Stimulated activated CD4-positive, alpha-beta T cell treated with anti-CD3 and anti-CD28 coated beads, Interleukin-4, amount 100 ng/mL, for 24 hours (primary cell): ENCODE measurements around the gene MRNIP.
A peak's percentile ranks its signal among the peaks of the same experiment; 100 is the strongest.

ENCODE experiments used
- DNase-seq: peaks from one replicate; pipeline ENCODE4 v3.0.0-alpha.2; 2020

The MRNIP gene, protein sequence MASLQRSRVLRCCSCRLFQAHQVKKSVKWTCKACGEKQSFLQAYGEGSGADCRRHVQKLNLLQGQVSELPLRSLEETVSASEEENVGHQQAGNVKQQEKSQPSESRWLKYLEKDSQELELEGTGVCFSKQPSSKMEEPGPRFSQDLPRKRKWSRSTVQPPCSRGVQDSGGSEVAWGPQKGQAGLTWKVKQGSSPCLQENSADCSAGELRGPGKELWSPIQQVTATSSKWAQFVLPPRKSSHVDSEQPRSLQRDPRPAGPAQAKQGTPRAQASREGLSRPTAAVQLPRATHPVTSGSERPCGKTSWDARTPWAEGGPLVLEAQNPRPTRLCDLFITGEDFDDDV

DNA sequence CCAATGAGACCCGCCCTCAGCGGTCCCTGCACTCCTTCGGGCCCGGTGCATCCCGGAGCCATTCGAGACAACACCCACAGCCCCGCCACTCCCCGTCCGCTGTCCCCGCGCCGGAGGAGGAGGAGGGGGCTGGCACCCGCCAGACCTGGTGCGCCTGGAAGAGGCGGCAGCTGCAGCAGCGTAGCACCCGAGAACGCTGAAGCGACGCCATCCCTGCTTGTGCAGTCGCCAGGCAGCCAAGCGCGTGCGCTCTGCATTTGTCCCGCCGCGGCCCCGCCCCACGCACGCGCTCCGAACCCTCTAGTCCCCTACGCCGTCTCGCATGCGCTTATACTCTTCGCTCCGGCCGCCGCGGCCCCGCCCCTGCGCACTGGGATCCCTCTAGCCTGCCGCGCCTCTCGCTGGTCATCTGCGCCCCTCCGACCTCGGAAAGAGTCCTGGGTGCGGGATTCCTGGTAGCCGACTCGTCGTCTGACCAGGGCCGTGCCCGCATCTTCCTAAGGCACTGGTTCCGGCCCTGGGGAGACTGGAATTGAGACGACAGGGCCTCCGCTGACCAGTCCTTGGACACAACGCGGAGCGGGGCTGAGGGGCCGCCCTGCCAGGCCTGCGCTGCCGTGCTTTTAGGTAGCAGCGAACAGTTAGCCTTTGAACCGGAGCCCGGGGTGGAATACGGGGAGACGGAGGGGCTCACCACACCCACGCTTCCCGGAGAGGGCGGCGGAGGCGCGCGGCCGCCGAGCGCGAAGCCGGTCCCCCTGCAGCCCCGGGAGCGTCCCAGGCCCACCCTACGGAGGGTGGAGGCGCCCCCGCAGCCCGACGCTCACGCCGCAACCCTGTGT, at the start of gene MRNIP:
TSS of gene MRNIP (minus strand) at position 232 of the 842 bp plus-strand sequence. CDS start at position 211, 21 bp downstream.
- peak; percentile 92 for DNase-seq

DNA sequence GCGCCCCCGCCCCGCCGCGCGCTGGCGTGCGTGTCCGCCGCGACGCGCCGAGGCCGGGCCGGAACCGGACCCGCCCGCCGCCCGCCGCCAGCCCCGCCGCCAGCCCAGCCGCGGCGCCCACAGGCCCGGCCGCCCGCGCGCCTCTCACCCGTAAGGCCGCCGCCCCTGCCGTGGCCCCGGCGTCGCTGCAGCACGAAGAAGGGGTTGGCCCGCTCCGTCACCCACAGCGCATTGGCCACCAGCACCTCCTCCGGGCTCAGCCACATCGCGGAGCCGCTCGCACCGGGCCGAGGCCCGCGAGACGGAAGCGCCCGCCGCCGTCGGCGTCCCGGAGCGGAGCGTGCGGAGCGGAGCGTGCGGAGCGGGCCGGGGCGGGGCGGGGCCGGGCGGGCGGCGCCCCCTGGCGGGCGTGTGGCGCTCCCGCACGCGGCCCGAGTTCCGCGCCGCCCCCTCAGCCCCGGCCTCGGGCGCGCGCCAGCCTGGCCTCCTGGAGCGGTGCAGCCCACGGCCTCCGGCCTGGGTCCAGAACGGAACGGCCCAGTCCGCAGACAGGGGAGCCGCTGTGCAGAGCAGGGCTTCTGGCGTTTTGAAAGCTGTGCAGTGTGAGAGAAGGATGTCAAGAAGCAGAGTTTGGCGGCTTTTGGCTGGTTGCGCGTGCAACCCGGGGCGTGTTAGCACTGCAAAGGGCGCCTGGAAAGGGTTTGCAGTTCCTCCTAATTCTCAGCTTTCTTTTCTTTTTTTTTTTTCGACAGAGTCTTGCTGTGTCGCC, 49.1 kb upstream of the MRNIP start, which contains the start of gene TBC1D9B:
TSS of gene TBC1D9B (minus strand) at position 342 of the 769 bp plus-strand sequence. CDS start at position 266, 76 bp downstream.
- peak; percentile 67 for DNase-seq

DNA sequence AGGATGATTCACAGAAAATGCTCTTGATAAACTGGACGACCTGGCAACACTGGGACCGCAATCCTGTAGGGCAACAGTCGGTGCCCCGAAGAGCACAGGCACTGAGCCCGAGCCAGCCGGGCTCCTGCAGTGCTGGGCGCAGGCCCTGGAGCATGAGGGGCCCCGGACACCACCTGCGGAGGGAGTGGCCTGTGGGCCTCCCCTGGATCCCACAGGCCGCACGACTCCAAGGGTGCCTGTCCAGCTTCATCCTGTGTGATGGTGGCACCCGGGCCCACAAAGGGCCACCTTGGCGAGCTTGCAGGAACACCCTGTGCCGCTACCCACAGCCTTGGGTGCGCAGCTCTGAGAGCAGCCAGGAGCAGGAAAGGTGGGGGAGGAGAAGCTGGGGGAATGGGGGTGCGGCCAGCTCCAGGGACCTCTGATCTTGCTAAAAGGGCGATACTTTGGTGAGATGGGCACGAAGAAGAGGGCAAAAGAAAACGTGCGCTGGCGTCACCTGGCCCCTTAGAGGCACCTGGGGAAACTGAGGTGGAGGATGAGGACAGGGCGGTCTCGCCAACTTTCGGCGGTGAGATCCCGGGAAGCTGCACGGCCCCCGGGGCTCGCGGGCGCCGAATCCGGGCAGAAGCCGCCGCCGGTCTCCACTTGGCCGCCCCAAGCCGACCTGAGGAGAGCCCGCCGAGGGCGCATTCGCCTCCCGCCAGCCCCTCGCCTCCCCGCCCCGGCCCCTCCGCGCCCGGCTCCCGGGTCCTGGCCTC, 48.4 kb upstream of the MRNIP start:
- DNase-seq: peak; percentile 20

DNA sequence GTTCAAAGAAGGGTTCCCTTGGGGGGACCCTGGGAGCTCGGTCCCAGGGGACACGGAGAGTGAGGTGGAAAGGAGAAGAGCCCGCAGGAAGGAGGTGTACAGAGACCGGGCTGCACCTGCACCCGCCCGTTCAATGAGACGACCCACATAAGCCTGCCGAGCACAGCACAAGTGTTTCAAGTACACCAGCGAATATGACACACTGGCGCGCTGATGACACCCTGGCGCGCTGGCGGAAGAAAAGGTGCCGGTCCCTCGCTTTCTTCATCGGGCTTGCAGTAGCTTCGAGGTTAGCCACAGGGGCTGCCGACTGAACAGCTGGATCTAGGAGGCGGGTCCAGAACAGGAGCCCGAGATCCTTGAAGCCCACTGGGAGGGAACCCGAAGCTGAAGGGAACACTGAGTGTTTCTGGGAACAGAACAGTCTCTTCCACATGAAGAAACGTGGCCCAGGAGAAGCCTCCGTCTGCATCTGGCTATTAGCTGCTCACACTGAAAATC, 47.7 kb upstream of the MRNIP start:
- no peak for DNase-seq

DNA sequence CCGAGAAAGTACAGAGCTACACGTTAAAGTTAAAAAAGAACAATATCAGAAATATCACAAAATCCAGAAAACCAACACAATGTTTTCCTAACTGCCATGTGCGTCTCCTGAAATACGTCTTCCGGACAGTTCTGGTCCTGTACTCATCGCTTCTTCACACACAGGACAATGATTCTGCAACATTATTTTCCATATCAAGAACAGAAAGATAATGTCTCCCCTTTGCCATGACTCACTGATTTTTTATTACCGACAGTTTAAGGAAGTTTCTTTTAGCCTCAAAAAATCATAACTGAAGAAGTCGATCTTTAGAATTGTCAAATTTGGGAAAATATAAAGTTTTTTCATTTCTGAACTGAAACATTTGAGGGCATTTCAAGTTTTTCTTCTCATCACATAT, 46.5 kb upstream of the MRNIP start:
- no peak for DNase-seq

DNA sequence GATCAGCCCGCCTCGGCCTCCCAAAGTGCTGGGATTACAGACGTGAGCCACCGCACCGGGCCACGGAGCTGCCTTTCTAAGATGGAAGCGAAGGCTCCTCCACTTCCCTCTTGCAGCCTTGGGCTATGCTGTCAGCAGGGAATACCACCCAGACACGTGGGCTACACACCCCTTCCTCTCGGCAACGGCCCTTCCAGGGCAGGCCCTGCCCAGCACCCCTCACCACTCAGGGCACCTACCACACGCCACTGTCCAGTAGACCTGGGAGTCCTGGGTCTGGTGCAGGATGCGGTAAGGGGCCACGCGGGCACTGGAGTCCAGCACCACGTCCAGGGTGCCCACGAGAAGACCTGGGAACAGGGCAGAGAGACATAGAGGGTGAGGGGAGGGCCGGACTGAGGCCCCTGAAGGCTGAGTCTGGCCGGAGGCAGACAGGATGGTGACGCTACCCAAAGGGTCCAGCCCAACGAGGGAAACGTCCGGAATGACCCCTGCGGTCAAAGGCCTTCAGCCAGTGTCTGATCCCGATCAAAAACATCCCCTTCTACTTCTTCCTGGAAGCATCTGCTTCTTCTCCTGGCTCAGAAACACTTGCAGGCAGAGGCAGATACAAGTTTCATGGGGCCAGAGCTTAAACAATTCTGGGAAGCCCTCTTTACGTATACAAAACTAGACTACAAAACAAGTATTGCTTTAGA, 46.0 kb upstream of the MRNIP start:
- DNase-seq: no peak

DNA sequence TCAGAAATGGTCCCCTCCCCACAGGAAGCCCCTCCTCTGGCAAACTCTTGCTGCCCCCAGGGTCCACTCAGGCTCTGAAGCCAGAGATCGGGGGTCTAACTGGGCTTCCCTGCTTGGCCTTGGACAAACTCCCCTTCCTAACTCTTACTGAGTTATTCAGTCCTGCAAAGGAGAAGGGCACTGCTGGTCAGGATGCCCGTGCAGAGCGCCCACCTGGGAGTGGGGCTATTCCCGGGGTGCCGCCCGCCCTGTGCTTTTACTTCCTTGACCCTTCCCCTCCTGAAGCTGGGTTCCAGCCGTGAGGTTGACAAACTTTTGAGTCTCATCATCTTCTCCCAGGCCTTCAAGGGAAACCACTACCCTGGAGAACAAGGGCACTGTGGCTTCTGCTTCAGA, 44.1 kb upstream of the MRNIP start:
- DNase-seq: no peak

DNA sequence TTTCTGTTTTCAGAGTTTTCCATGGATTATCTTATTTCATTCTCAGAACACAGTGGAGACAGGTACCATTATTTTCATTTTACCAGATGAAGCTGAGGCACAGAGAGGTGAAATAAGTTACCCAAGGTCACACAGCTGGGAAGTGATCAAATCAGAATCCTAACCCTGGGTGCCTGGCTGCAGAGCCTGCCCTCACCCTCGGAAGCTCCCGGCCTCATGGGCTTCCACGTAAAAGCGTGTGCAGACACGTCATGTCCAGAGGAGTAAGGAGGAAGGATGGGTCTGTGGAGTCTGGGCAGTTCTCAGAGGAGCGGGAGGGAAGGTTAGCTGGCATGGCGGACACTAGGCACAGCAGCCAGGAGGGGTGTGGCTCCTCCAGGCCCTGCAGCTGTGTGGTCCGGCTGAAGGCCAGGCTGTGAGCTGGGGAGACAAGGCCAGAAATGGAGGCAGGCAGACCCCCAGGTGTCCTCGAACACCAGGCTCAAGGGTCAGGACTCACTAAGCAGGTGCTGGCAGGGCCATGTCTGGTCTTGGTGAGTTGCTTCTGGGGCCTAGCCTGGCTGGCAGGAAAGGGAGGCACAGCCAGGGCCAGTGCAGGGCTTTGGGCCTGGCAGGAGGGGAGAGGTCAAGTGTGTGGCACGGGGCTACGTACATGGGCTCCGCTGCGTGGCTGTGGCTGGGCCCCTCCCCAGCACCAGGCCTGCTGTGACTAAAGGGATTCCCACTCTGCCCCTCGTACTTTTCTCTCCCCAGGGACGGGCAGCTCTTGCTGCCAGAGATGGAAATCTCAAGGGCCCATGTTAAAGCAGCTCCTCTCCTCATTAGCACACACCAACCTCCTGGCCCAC, 43.5 kb upstream of the MRNIP start:
- no peak for DNase-seq

DNA sequence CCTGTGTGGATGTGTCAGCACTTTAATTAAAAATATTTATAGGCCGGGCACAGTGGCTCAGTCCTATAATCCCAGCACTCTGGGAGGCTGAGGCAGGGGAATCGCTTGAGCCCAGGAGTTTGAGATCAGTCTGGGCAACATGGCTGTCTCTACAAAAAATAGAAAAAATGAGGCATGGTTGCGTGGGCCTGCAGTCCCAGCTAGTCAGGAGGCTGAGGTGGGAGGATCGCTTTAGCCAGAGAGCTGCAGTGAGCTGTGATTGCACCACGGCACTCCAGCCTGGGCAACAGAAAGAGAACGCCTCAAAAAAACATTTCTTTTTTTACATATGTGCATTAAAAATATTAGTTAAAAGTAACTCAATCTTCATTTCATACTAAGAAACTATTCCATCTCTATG, 42.8 kb upstream of the MRNIP start:
- DNase-seq: no peak

DNA sequence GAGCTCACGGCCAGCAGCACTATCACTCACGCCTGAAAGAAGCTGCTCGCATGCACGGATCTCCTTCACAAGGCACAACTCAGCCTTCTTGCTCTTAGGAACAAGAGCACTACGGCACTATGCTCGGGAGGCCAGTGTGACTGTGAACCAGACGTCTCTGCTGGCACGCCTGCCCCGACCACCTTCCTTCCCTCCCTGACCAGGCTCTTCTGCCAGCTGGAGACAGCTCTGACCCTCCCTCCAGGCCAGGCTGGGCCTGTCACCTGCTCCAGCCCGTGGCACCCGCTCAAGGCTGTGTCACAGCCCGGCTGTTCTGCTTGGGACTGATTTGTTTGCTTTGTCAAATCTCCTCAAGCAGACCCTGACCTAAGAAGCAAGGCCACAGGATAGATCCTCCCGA, 42.1 kb upstream of the MRNIP start:
- DNase-seq: no peak

DNA sequence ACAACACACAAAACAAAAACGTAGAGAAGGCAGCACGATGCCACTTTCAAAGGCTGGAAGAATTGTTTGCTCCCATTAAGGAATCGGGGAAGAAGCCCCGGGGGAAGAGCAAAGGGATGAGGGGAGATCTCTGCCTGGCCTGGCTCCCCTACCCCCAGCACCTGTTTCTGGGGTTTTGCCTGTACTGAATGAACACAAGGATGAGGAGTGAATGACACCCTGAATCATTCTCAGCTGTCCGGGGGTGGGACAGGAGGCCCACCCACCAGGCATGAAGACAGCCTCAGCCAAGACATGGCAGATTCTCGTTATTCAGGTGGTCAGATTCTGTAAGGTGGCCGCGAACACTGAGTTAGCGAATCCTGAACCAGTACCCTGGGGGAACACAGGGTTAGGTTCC, 41.6 kb upstream of the MRNIP start:
- DNase-seq: no peak

DNA sequence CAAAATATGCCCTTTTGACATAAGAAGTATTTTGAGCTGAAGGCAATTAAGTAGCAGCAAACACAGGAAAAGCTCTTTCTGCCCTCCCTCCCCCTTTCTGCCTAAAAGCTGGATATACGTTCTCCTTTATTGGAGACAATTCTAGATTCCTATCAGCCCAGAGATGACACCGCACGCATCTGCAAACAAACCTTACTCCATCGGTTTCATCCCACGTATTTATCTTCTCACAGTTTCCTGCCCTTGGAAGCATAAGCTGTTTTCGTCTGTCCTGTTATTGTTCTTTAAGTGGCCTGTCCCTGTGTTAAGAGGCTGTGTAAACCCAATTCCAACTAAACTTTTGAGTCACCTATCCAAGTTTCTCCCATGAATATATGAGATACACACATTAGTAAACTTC, 37.2 kb upstream of the MRNIP start:
- no peak for DNase-seq

DNA sequence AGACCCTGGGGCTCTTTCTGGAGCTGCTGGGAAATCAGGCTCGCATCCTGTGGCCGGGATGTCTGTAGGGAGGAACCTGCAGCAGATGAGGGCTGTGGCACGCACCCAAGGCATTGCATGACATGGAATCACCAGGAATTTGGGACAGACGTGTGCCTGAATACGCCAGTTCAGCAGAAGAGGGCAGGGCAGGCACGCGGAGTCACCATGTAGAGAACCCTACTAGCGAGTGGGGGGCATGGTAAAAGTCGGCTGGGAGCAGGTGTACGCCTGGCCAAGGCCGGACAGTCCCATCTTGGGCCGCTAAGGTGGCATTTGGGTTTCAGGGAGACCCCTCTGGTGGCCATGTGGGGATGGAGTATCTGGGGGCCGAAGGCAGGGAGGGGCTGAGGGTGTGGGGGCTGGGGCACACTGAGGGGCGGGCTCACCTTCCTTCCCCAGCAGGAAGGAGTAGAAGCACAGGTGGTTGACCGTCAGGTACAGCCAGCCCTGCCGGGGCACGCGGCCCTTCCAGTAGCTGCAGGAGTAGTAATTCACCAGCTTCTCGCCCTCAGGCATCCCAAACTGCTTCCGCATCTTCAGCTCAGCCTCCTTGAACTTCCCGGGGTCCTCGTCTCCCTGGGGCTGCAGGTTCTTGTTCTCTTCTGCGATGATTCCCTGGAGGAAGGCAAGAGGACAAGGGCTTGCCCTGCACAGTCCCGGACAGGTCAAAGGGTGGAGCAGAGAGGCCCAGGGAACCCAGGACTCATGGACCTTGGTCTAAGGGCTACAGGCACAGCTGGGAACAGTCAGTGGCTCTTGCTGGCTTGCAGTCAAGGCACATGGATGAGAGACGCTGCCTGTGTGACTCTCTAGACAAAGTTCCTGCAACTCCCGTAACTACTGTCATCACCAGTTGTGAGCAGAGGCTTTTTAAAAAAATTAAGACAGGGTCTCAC, 35.6 kb upstream of the MRNIP start:
- no peak for DNase-seq

DNA sequence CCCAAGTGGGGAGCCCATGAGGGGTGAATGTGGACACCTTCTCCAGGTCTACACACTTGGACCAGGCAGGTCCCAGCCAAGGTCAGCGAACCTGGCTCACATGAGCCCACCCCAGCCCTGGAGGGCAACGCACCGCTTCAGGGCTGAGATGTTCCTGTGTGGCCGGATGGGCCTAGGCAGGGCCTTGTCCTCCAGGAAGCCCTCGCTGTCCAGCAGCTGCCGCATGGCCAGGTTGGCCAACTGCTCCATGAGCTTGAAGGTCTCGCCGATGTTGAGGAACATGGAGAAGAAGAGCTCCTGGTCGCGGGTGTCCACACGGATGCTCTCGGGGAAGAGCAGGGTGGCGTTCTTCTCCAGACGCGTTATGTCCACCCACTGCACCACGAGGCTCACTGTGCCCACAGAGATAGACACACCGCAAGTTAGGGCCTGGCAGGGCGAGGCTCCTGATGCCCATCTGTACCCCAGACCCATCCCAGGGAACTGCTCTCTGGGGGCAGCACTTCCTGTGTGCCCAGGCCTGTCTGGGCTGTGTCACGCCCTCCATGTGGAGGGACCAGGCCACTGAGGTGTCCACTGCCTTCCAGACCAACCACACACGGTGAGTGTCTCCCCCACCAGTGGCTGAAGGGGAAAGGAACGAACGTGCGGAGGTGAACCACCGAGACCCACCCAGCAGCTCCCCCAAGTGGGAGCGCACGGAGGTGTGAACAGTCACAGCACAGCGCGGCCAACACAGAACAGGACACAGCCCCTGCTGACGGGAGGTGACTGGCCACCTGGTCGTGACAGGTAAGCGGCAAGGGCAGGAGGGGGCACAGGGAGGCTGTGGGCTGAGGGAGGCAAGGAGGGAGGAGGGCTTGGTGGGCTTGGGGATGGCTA, 34.7 kb upstream of the MRNIP start:
- no peak for DNase-seq

DNA sequence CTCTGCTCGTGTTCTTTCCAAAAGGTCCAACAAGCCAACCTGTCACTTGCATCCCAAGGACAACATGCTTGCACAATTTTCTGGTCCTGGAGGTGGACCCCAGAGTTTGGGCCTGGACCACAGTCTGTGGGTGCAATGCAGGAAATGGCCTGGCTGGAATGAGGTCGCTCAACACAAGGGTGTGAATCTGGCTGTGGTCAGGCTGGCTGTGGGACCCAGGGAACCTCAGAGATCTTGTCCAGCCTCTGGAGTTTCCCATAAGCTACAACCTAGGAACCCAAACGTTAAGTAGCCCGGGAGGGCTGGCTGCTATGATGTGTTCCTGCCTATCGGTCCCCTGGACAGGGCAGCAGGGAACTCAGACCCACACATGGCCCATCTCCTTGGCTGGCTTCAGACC, 33.6 kb upstream of the MRNIP start:
- no peak for DNase-seq

DNA sequence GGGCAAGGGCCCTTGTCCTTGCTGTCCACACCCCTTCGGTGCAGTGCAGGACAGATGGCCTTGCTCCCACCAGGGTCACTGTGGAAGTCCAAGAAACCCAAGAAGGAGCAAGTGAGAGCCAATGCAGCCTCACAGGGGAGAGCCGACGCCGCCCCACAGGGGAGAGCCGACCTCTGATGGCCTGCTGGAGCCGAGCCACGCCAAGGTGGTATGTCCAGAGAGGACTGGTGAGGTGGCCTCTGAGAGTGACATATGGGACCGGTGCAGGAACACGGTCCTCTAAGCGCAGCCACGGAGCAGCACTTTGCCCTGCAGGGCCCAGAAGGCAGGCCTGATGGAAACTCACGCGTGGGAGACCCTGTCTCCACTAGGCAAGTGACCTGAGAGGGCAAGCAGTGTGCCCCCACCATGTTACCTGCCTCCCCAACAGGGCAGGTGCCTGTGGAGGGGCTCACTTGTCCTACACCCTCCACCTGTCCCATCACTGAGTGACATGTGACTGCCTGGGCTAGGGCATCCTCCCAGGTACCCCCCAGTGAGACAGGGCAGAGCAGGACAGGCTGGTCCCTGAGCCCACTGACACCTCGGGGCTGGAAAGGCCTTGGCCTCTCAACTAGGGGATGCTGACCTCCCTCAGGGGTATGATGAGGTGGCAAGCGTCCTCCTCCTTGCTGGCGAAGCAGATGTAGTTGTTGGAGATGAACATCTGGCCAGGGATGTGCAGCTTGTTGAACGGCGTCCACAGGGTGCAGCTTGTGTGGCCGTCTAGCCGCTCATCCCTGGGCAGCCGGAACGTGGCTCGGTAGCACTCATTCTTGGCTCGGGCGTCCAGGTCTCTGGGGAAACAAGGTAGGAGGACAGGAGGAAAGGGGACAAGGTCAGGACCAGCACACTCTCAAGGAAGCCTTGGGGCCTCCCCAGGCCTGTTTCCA, 32.4 kb upstream of the MRNIP start:
- no peak for DNase-seq

DNA sequence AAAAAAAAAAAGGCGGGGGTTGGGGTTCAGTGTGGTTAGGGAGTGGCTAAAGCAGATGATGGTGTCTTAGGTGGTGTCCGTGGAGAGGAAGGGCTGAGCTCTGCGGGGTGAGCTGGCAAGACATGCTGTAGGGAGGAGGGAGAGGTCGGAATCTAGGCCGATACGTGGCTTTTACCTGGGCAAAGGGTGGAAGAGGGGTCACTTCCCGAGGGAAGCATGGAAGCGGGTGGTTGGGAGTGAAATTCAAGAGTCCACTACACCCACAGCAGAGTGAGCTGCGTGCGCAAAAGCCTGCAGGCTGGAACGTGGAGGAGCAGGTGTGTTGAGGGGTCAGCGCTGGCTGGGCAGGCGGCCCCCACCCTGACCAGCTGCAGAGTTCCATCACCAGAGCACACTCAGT, 31.3 kb upstream of the MRNIP start:
- DNase-seq: no peak
